Panc1 (cell line): Measurements from ENCODE around the gene VPS29. TPM values are rescaled to one million over a fixed set of nuclear protein-coding genes. Genes with fewer than 3 reads are reported as not detected.

Experiments used
- ATAC-seq: fragments of 200-7000 bp; cut with Tn5 transposase; 2 replicates; pipeline ENCODE4 v1.9.1; 2020; ENCODE audit warnings: mild to moderate bottlenecking, moderate library complexity
- BruUV-seq: library from RNA; stranded (reverse); fragments of 400-500 nt; replicated peaks from 2 replicates; lab custom pipeline; 2021; lab: Mats Ljungman, UMichigan
- CTCF ChIA-PET: fragments of 300-600 bp; sonication (Branson Sonifier 250); formaldehyde crosslinking; loops from one replicate; lab custom pipeline; 2022; ENCODE audit warnings: antibody characterized with exemption; lab: Charles Lee
- POLR2A ChIA-PET: fragments of 300-600 bp; sonication (Branson Sonifier 250); formaldehyde crosslinking; loops from one replicate; lab custom pipeline; 2022; ENCODE audit warnings: antibody characterized with exemption; lab: Charles Lee
- DNase-seq: peaks from one replicate; pipeline ENCODE4 v3.0.0-alpha.2; 2010; ENCODE audit warnings: low read depth, low spot score
- H3K27ac ChIP-seq: 2 replicates; pipeline ENCODE4 v1.5.1; 2011; ENCODE audit warnings: mild to moderate bottlenecking, low read length, inconsistent platforms
- H3K27me3 ChIP-seq: fragments of 200-500 bp; sonication (Bioruptor generic); 2 replicates; pipeline ENCODE4 v1.6.0; 2014; ENCODE audit warnings: low read length, inconsistent platforms; ENCODE audit not compliant: control insufficient read depth, insufficient read depth
- H3K36me3 ChIP-seq: fragments of 200-500 bp; sonication (Bioruptor generic); 2 replicates; pipeline ENCODE4 v1.5.1; 2014; ENCODE audit warnings: inconsistent platforms, mild to moderate bottlenecking, low read length, moderate library complexity; ENCODE audit not compliant: control insufficient read depth, insufficient read depth
- H3K4me1 ChIP-seq: 2 replicates; pipeline ENCODE4 v1.5.1; 2011; ENCODE audit warnings: inconsistent platforms, mild to moderate bottlenecking, low read length, moderate library complexity; ENCODE audit not compliant: control insufficient read depth, insufficient read depth
- H3K4me3 ChIP-seq, 2 experiments: 2 replicates each; pipeline ENCODE4 v1.5.1; 2011 to 2012; ENCODE audit warnings: low read depth in 2 of 2, low read length in 2 of 2, mild to moderate bottlenecking in 2 of 2, inconsistent platforms in 1 of 2, moderate library complexity in 1 of 2
- H3K9me3 ChIP-seq: fragments of 200-500 bp; sonication (Bioruptor generic); 2 replicates; pipeline ENCODE4 v1.5.1; 2014; ENCODE audit warnings: low read depth, mild to moderate bottlenecking, inconsistent platforms, low read length, moderate library complexity; ENCODE audit not compliant: control insufficient read depth, insufficient read depth
- POLR2AphosphoS5 ChIP-seq: IDR thresholded peaks from 2 replicates; pipeline ENCODE4 v1.6.1; 2012; ENCODE audit warnings: mild to moderate bottlenecking, low read depth, low read length, moderate library complexity
- SIN3A ChIP-seq: IDR thresholded peaks from 2 replicates; pipeline ENCODE4 v1.6.1; 2012; ENCODE audit warnings: low read depth, mild to moderate bottlenecking, low read length, moderate library complexity, borderline replicate concordance; ENCODE audit not compliant: insufficient read depth
- TCF7L2 ChIP-seq: IDR thresholded peaks from 2 replicates; pipeline ENCODE4 v1.6.1; 2011; ENCODE audit warnings: mild to moderate bottlenecking, low read depth, low read length, inconsistent platforms
- in situ Hi-C: cut with HindIII; loops from 2 replicates; pipeline ENCODE4 v1.10.0; 2016; ENCODE audit warnings: low sequenced_read_pairs, low pct_unique_long_range_greater_than_20kb
- intact Hi-C: fragments of 100-400 bp; cut with micrococcal nuclease; formaldehyde crosslinking; loops from one replicate; pipeline ENCODE4 v1.10.0; 2022; ENCODE audit not compliant: unreplicated experiment
- total RNA-seq: library from RNA; stranded (reverse); gene quantifications from one replicate; pipeline ENCODE4 v1.2.1, GENCODE V29; 2021; ENCODE audit not compliant: unreplicated experiment
- TF ChIP-seq, protein P1 (sequence below): fragments of 450-650 bp; IDR thresholded peaks from 2 replicates; pipeline ENCODE4 v1.5.1; 2017; ENCODE audit warnings: mild to moderate bottlenecking
- TF ChIP-seq, protein P2 (sequence below), 2 experiments: IDR thresholded peaks; 2 replicates each; pipeline ENCODE4 v1.6.1; 2011 to 2012; ENCODE audit warnings: low read depth in 2 of 2, control low read depth in 1 of 2, low read length in 1 of 2, mild to moderate bottlenecking in 1 of 2, moderate library complexity in 1 of 2; ENCODE audit not compliant: insufficient read depth in 1 of 2

The VPS29 gene
- total RNA-seq, 1 experiment from 2014 or later = 128 TPM

DNA sequence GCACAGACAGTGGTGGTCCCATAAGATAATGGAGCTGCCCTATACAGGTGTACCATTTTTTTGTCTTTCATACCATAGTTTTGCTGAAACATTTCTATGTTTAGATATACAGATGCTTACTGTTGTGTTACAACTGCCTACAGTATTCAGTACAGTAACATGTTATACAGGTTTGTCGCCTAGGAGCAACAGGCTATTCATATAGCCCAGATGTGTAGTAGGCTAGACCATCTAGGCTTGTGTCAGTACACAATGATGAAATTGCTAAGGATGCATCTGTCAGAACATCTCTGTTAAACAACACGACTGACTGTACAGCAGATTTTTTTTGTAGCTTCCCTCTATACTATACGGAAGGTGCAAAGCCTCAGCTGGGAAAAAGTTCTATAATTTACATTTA lies 30.7 kb upstream of the VPS29 start:
- intact Hi-C loops = no loop called here
- no peaks in the 10 kb centered on the region for H3K27me3 ChIP-seq
- TF ChIP-seq TCF7L2 = no peak
- TF ChIP-seq, protein P1, sequence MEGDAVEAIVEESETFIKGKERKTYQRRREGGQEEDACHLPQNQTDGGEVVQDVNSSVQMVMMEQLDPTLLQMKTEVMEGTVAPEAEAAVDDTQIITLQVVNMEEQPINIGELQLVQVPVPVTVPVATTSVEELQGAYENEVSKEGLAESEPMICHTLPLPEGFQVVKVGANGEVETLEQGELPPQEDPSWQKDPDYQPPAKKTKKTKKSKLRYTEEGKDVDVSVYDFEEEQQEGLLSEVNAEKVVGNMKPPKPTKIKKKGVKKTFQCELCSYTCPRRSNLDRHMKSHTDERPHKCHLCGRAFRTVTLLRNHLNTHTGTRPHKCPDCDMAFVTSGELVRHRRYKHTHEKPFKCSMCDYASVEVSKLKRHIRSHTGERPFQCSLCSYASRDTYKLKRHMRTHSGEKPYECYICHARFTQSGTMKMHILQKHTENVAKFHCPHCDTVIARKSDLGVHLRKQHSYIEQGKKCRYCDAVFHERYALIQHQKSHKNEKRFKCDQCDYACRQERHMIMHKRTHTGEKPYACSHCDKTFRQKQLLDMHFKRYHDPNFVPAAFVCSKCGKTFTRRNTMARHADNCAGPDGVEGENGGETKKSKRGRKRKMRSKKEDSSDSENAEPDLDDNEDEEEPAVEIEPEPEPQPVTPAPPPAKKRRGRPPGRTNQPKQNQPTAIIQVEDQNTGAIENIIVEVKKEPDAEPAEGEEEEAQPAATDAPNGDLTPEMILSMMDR = no peak
- TF ChIP-seq SIN3A = no peak
- TF ChIP-seq POLR2AphosphoS5 = no peak
- TF ChIP-seq, protein P2, sequence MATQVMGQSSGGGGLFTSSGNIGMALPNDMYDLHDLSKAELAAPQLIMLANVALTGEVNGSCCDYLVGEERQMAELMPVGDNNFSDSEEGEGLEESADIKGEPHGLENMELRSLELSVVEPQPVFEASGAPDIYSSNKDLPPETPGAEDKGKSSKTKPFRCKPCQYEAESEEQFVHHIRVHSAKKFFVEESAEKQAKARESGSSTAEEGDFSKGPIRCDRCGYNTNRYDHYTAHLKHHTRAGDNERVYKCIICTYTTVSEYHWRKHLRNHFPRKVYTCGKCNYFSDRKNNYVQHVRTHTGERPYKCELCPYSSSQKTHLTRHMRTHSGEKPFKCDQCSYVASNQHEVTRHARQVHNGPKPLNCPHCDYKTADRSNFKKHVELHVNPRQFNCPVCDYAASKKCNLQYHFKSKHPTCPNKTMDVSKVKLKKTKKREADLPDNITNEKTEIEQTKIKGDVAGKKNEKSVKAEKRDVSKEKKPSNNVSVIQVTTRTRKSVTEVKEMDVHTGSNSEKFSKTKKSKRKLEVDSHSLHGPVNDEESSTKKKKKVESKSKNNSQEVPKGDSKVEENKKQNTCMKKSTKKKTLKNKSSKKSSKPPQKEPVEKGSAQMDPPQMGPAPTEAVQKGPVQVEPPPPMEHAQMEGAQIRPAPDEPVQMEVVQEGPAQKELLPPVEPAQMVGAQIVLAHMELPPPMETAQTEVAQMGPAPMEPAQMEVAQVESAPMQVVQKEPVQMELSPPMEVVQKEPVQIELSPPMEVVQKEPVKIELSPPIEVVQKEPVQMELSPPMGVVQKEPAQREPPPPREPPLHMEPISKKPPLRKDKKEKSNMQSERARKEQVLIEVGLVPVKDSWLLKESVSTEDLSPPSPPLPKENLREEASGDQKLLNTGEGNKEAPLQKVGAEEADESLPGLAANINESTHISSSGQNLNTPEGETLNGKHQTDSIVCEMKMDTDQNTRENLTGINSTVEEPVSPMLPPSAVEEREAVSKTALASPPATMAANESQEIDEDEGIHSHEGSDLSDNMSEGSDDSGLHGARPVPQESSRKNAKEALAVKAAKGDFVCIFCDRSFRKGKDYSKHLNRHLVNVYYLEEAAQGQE (IDR thresholded peaks at IDR 0.05; ENCODE audit: insufficient read depth in 1 of 2, low read depth in 2 of 2, low read length in 1 of 2) = no peak
- in situ Hi-C loops = no loop called here
- ATAC-seq = no peak
- H3K36me3 ChIP-seq = peaks cover 8% of the 10 kb centered on the region; the same call in 1 of the 2 replicates
- CTCF ChIA-PET = no interaction called here
- H3K4me3 ChIP-seq = no peak overlapping the region
- H3K9me3 ChIP-seq = no peaks in the 10 kb centered on the region
- H3K27ac ChIP-seq = no peak overlapping the region
- no TSS peak for BruUV-seq
- DNase-seq = no peak
- POLR2A ChIA-PET = no interaction called here
- no peaks in the 10 kb centered on the region for H3K4me1 ChIP-seq

DNA sequence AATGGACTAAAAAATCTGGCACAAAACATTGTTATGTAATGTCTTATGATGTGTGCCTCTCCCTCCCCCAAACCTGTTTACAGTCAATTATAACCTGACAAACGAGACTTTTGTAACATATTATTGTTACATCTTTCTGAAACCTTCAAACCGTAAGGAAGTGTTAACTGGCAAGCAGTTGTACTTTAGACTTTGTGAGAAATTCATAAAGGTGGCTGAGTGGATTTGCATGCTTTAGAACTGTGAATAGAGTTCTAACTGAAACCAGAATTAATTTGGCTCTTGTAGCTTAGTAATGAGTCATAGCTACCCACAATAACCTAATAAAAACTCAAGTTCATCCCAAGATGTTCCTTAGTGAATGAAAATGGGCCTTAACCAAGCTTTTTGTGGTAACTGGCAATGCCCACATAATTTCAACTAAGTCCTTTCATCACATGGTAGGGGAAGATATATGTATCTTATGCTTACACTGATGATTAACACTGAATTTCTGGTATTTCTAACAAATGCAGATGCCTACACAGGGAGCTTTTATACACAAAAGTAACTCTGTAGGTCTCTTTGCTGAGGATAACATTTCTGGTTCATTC lies 29.9 kb upstream of the VPS29 start:
- BruUV-seq = no TSS peak
- Histone ChIP-seq H3K36me3 (peaks cover 6% of the 10 kb centered on the region; the same call in 1 of the 2 replicates), H3K4me3 (no peak overlapping the region), H3K27me3 (no peaks in the 10 kb centered on the region), H3K9me3 (no peaks in the 10 kb centered on the region), H3K27ac (no peak overlapping the region), H3K4me1 (no peaks in the 10 kb centered on the region)
- intact Hi-C loops (no loop called here), in situ Hi-C loops (no loop called here)
- no peak for DNase-seq
- no peak for ATAC-seq
- ChIA-PET CTCF (no interaction called here), POLR2A (no interaction called here)
- no peak for TF ChIP-seq TCF7L2
- no peak for TF ChIP-seq POLR2AphosphoS5
- TF ChIP-seq, protein P2 (IDR thresholded peaks at IDR 0.05; ENCODE audit: insufficient read depth in 1 of 2, low read depth in 2 of 2, low read length in 1 of 2) = no peak
- TF ChIP-seq, protein P1 = no peak
